ENCODE data around the gene ANKS1A.
"Not testable (repeated sequence)": the region's sequence is repeated elsewhere in the genome, so short reads cannot be mapped to it uniquely, and the experiment has no call there.

DNA sequence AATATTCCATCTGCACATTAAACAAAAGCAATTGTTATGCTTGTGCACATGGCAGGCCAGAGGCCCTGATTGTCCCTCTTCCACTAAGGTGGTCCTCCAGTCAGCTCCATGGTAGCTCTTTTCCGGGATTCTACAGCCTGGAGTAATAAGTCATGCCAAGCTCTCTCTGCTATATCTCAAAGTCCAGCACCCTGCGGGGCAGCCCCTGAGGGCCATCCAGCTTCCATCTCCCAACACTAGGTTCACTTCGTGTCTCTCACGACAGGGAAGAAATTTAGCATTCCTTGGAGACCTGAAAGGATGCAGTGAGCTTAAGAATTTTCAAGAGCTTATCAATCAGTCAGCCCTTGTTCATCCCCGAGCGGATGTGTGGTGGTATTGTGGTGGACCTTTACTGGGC, 112.3 kb downstream of the ANKS1A start:
- TF ChIP-seq, protein P1, sequence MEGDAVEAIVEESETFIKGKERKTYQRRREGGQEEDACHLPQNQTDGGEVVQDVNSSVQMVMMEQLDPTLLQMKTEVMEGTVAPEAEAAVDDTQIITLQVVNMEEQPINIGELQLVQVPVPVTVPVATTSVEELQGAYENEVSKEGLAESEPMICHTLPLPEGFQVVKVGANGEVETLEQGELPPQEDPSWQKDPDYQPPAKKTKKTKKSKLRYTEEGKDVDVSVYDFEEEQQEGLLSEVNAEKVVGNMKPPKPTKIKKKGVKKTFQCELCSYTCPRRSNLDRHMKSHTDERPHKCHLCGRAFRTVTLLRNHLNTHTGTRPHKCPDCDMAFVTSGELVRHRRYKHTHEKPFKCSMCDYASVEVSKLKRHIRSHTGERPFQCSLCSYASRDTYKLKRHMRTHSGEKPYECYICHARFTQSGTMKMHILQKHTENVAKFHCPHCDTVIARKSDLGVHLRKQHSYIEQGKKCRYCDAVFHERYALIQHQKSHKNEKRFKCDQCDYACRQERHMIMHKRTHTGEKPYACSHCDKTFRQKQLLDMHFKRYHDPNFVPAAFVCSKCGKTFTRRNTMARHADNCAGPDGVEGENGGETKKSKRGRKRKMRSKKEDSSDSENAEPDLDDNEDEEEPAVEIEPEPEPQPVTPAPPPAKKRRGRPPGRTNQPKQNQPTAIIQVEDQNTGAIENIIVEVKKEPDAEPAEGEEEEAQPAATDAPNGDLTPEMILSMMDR (IDR thresholded peaks at IDR 0.05): not testable (repeated sequence)
- TF ChIP-seq POLR2AphosphoS5 (IDR thresholded peaks at IDR 0.05; ENCODE audit: low read depth, low read length): not testable (repeated sequence)
